Fibroblast of peridontal ligament (primary cell): ENCODE results near the gene SLC39A5.

Source experiments
- DNase-seq: peaks from one replicate; pipeline ENCODE4 v3.0.0-alpha.2; 2010; ENCODE audit errors: extremely low read depth

SLC39A5 gene

DNA sequence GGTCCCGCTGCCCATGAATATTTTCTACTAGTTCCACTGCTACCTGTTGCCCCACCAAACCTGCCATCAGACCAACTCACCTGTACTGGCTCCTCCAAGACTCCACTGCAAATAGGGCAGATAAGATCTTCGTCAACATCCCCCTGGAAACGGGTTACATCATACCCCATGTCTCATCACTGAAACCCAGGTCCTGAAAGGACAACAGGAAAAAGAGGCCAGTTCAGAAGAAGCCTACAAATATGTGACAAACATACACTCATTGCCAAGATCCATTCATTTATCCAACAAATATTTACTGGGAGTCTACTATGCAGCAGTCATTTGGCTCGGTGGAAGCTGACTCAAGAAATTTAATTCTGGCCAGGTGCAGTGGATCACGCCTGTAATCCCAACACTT is 16.0 kb upstream of the SLC39A5 start:
- no peak for DNase-seq

DNA sequence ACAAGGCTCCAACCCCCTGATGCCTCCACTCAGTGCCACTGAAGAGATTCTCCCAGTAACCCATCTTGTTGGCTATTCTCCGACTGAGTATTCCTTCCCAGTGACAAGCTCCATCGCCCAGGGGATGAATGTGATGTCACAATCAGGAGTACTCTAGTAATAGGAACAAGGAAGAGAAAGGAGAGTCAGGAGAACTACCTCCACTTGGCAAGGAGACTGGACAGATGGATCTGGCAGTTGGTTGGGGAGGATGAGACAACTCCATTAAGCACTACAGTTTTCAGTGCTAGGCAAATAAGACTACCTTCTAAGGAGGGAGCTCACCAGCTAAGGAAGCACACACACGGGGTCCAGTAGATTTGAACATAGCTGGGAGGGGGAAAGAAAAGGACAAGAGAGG is 13.4 kb upstream of the SLC39A5 start:
- DNase-seq, result no peak

DNA sequence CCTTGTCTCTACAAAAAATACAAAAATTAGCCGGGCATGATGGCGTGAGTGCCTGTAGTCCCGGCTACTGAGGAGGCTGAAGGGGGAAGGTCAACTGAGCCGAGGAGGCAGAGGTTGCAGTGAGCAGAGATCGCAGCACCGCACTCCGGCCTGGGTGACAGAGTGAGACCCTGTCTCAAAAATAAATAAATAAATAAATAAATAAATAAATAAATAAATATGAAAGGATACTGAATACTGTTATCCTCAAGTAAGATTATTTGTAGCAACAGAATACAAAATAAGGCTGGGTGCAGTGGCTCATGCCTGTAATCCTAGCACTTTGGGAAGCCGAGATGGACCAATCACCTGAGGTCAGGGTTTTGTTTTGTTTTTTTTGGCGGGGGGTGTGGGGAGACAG is 10.0 kb upstream of the SLC39A5 start:
- DNase-seq, result no peak

DNA sequence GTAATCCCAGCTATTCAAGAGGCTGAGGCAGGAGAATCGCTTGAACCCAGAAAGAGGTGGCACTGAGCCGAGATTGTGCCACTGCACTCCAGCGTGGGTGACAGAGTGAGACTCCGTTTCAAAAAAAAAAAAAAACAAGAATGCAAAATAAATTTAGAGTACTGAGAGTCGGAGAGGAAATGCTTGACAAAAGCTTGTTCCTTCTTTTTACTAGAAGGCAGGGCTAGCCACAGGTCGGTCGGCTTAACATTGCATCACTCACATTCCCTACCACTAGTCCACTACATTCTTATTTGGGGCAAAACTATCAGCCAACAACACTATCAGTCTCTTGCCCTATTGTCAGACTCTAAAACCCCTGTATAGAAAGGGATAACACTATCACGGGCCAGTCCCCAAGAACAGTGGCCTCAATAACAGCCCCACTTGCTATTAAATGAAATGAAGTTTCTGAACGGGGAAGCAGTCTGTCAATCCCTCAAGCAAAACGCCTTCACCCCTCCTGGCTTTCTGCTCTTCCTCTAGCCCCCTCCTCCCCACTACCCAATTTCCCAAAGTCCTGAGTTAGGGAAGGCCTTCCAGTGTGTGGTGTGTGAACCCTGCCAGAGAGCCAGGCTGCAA is 9.1 kb upstream of the SLC39A5 start:
- DNase-seq, result peak; percentile 65

DNA sequence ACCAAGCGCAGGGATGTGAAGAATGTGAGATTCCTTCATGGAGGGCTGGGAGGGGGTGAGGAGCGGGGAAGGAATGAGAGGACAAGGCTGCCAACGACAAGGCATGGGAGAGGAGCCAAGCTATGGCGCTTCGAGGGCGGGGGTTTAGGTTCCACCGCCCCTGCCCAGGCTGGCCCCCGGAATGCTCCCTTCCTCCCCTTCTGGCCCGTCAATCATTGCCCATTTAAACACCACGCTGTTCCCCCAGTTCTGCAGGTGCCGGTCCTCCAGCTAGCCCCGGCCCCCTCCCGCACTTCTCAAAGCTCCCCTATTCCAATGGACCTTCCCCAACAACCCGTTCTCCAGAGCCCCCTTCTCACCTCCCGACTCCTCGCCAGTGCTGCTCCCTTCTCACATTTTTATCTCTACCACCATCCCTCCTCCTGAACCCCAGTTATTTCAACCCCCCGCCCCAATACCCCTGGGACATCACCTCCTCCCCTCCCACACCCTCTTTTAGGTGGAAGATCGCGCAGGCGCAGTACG is 8.6 kb upstream of the SLC39A5 start:
- peak; percentile 90 for DNase-seq

DNA sequence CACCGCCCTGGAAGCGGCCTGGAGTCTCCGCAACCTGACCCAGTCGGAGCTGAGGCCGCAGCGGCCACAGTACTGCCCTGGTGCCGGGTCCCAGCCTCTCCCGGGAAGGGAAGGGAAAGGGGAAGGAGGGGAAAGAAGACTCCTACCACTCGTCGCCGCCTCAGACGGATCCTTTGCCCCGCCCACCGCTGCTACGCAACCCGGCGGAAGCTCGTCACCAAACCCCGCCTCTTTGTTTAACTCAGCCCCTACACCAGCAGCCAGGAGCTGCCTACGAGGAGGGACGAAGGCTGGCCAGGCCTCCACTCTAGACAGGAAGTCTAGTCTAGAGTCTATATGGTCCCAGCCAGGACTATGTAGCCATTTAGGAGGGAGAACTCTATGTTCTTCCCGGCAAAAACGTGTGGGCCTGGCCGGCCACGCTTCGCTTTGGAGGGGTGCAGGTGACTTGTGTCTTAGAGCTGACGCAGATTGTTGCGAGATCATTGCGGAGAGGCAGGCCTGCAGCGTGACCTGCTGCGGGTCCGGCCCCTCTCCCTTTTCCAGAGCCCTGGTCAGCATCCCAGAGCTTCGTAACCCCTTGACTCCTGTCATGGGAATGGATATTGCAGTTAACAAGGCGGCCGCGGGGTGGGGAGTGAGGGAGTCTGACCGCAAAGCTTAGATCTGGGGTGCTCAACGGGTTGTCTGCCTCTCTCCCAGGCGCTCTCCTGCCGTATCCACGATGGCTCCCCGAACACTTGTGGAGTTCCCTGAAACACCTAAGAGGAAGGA is 7.9 kb upstream of the SLC39A5 start, which contains the start of gene RNF41:
Gene RNF41, minus strand, starts transcription at position 166 of the 774 bp plus-strand sequence. CDS start 7,875 bp downstream, outside the sequence.
- peak; percentile 97 for DNase-seq

DNA sequence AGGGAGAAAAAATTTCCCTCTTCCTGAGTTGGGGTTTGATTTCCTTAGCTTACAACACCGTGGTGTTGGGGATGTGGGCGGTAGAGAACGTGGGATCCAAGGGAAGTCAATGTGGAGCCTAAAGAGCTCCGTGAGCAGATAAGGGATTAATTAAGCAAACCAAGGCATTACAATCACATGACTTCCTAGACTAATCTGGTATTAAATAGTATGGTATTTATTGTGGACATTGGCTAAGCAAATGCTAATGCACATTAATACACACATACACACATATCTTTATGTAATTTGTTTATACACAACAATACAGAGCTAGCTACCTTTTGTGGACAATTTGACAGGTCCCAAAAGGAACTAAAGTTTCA is 7.3 kb upstream of the SLC39A5 start:
- no peak for DNase-seq

DNA sequence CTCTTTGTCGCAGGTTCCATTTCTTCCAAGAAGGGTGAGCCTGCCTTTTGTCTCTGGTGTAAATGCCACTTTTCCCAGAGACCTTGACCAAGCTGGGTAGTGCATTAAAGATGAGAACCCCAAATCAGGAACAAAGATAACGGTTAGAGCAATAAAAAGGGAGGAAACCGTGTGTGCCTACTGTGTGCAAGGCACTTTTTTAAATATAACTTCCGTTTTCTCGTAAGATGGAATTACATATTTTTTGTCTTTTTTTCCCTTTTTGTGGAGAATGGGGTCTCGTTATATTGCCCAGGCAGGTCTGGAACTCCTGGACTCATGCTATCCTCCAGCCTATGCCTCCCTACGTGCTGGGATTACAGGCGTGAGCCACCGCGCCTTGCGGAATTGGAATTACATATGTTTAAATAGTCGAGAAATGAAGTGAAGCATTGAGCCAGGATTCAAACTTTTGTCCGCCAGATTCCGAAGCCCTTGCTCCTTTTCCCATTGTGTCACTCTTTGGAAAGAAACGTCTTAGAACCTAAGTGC is 6.2 kb upstream of the SLC39A5 start:
- no peak for DNase-seq

DNA sequence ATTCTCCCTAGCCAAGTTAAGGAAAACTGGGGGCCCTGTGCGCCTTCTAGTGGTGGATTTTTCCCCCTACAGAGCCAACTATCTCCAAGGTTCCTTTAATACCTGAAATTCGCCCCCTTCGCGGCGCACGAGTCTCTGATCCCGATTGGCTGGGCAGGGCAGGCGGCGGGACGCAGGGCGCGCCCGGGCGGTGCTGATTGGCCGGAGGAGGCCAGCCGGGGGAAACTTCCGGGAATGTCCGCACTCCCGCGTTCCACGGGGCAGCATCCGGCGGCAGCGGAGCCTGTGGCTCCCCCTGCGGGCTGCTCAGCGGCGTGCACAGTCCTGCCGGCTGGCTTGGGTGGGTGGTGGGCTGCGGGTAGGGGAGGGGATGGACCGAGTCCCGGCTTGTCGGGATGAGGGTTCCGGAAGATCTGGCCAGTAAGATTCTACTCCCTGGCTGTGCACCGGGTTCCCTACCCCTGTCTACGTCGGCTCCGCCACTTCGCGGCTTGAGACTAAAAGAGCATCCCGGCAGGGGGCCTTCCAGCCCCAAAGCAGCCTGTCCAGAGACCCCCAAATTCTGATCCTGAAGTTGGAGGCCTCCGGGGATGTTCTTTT is 5.6 kb upstream of the SLC39A5 start, which contains the start of gene NABP2:
Gene NABP2, plus strand, starts transcription at position 241 of the 600 bp plus-strand sequence. CDS start 515 bp downstream, outside the sequence.
- peak; percentile 99 for DNase-seq

DNA sequence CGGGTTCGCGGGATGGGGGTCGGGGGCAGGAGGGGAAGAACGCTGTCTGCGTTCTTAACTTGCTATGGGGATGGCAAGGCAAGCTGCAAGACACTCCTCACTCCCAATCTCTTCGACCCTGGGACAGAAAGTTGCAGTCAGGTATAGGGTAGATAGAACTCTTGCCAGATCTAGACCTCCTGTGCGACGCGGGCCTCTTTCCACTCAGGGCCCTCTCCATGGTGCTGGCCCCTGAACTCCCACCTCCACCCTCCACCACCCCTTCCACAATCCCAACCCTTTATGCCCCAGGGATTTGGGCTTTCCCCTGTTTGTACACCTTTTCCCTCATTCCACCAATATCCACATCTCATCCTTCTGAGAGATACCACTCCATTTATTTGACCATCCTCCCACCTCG is 4.9 kb upstream of the SLC39A5 start:
- no peak for DNase-seq

DNA sequence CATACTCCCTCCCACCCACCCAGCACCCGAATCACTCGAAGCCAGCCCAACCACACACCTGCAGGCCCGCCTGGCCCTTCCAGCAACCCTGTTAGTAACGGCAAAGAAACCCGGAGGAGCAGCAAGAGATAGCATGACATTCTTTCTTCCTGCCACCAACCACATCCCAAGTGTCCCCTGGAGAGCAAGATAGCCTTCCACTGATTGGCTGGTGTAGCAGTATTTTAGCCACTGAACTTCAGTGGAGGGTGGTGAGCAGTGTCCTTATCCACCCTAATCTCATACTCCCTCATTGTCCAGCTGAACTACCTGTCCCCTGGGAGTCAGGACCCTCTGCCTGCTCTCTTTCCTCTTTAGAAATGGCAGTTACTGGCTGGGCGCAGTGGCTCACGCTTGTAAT is 769 bp upstream of the SLC39A5 start:
- DNase-seq, result no peak

DNA sequence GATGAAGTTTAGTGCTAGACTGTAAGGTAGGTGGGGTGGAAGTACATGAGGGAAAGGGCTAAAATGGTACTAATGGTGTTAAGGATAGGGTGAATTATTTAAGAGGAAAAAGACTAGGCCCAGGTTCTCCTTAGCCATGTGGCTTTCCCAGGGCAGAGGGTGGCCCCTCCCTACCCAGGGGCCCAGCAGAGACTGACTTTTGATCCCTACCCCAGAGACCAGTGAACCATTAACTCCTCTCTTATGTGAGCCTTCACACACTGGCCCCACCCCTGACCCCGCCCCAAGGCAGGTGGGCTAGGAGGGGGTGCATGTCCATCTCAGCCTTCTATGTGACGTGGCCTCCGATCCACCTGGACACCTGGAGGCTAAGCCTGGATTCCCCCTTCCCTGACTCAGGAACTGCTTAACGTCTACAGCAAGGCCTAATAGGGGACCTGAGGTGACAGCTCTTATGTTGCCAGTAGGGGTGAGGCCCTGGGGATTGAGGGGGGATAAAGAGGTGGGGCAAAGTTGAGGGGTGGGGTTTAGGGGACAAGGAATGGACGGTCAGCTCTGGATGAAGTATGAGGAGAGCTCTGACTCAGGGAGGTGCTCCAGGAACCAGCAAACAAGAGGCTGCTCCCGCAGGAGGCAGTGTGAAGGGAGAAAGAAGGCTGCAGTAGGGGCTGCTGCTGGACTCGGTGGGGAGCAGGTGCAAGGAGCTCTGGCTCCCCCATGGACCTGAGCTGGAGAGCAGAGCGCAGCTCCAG is 757 bp downstream of the SLC39A5 start:
- DNase-seq, result no peak

DNA sequence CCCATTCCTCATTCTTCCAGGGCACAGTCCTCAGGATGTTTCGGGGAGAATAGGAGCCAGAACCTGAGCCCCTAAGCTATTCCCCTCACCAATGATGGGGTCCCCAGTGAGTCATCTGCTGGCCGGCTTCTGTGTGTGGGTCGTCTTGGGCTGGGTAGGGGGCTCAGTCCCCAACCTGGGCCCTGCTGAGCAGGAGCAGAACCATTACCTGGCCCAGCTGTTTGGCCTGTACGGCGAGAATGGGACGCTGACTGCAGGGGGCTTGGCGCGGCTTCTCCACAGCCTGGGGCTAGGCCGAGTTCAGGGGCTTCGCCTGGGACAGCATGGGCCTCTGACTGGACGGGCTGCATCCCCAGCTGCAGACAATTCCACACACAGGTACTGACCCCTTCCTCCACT is 1.3 kb downstream of the SLC39A5 start:
- no peak for DNase-seq

DNA sequence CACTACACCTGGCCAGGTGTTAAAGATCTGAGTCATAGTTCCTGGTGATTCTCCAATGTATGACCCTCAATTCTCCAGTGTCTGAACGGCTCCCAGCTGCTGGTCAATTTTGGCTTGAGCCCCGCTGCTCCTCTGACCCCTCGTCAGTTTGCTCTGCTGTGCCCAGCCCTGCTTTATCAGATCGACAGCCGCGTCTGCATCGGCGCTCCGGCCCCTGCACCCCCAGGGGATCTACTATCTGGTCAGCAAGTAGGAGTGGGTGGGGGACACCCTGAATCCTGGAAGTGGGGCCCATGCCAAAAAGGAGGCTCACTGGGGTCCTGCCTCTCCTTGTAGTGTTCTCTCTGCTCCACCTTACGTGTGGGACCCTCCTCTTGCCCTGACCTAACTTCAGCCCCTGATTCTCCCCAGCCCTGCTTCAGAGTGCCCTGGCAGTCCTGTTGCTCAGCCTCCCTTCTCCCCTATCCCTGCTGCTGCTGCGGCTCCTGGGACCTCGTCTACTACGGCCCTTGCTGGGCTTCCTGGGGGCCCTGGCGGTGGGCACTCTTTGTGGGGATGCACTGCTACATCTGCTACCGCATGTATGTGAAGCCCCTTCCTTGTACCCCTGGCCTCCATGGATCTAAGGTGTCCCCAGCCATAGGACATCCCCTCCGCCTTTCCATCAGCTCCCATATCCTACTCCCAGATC is 5.0 kb downstream of the SLC39A5 start:
- DNase-seq, result no peak

DNA sequence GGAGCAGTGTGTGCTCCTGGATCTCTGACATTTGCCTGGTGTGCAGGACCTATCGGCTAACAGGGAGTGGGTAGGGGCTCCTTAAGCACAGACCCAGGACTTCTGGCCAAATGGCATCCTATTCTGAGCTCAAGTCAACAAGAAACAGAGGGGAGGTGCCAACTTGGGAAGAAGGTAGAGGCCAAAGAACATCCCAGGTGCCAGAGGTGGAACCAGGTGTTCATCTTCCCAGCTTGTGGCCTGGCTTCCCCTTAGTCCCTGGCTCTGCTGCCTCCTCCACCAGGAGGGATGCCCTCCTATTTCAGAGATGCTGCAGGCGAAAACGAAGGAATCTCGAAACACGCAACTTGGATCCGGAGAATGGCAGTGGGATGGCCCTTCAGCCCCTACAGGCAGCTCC is 6.2 kb downstream of the SLC39A5 start:
- no peak for DNase-seq

DNA sequence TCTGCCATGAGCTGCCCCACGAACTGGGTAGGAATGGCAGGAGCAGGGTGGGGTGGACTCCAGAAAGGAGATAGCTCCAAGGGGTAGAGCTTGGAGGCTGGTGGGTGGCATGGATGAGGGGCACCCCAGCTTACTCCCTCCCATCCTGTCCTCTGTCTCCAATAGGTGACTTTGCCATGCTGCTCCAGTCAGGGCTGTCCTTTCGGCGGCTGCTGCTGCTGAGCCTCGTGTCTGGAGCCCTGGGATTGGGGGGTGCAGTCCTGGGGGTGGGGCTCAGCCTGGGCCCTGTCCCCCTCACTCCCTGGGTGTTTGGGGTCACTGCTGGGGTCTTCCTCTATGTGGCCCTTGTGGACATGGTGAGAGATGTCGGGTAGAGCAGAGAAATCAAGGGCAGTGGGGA is 7.1 kb downstream of the SLC39A5 start:
- no peak for DNase-seq

DNA sequence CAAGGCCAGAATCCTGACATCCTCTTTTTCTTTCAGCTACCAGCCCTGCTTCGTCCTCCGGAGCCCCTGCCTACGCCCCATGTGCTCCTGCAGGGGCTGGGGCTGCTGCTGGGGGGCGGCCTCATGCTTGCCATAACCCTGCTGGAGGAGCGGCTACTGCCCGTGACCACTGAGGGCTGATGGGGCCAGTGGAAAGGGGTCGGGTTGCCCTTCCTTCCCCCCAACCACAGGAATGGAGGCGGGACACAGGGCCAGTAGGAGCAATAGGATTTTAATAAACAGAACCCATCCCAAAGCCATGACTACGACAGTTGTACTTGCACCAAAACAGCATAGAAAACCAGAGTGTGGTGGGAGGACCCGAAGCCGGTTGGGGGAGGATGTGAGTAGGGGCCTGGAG is 7.7 kb downstream of the SLC39A5 start:
- DNase-seq, result peak; percentile 20

DNA sequence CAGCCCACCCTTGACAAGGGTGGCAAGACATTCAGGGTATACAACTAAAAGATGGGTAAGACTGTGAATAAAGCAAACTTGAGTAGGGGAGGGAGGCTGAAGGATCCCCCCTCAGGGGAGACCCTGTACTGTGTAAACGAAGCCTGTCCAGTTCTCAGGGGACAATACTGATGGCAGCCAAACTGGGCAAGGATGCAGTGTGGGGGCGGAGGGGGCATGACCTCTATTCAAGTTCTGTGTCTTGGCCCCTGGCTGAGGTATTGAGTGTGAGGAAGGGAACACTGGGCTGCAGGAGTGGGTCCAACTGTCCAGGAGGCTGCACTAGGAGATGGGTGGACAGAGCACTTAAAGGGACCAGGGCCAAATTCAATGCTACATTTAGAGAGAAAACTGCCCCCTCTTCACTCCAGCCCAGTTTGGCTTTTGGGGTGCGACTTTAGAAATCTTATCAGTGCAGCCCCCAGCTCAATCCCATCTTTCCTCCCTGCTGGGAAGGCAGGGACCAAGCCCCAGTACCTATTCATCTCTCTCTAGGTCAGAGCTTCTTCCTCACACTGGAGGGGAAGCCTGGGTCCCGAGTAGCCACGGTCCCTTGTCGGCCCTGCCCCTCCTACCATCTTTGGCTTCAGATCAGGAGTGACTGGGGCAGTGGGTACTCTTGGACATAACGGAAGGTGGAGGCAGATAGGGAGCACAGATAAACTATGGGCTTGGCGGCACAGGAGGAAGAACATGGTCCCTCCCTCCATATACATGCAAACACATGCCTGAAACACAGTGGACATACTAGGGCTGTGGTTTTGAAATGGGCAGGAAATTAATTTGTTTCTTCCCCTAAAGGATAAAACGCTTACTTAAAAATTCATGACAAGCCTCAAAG is 11.8 kb downstream of the SLC39A5 start:
- DNase-seq, result no peak

DNA sequence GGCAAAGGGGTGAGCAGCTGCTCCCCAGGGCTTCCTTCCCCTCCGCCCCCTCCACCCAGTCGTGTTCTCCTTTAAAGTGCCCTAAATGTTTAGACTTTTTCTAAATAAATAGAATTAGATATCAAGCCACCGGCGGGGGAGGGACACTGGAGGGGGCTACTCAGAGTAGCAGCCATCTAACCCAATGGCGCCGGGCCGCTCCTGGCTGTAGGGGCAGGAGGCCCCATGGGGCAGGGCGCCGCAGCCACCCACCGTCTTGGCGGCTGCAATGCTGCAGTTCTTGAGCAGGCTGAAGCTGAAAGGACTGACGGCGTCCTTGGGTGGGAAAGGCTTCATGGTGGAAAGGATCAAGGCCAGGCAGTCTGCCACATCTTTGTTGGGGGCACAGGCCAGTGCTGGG is 13.1 kb downstream of the SLC39A5 start:
- no peak for DNase-seq

DNA sequence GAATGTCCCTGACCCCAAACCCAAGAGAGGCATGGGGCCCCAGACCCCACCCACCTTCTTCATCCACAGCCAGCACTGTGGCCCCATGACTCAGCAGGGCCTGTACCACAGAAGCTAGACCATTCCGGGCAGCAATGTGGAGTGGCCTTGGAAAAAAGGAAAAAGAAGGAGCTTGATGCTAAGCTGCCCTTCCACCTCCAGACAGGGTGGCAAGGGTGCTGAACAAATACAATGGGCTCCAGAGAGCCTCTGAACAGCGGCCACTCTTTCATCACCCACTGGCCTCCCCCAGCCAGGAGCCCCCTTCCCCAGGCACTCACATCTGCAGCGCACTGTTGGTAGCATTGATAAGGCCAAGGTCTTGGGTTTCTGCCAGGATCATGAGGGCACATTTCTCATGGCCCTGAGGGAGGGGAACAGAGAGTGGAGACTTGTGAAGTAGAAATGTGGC is 13.9 kb downstream of the SLC39A5 start:
- no peak for DNase-seq
